Fibroblast of mammary gland (primary cell): ENCODE measurements around the gene SMC3.

Experiments
- DNase-seq: peaks from one replicate; pipeline ENCODE4 v3.0.0-alpha.2; 2010; ENCODE audit warnings: low read depth
- H3K4me3 ChIP-seq: 2 replicates; pipeline ENCODE4 v1.5.1; 2011; ENCODE audit warnings: low read depth, mild to moderate bottlenecking, low read length, moderate library complexity; ENCODE audit not compliant: control insufficient read depth
- TF ChIP-seq, protein P1 (sequence below): conservative IDR thresholded peaks from 2 replicates; pipeline ENCODE4 v1.5.1; 2011; ENCODE audit warnings: low read depth, low read length, inconsistent platforms; ENCODE audit not compliant: control insufficient read depth, insufficient read depth

Gene SMC3

DNA sequence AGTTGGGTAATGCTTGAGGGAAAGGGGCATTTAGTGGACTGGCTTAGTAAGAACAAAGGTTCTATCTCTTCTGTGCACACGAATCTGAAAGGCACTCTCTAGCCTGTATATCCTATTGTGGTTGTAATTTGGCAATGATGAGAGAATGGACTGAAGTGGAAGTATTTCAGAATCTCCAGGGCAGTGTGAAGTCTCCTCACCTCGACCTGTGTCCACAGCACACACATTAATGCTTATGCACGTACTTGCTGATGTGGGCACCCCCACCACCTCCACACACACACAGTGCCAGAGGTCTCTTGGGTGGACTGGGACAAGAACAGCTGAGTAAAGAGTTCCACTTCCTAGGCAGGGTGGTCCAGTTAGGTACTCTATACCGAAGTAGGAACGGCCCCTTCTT is 6.9 kb downstream of the SMC3 start:
- TF ChIP-seq, protein P1, sequence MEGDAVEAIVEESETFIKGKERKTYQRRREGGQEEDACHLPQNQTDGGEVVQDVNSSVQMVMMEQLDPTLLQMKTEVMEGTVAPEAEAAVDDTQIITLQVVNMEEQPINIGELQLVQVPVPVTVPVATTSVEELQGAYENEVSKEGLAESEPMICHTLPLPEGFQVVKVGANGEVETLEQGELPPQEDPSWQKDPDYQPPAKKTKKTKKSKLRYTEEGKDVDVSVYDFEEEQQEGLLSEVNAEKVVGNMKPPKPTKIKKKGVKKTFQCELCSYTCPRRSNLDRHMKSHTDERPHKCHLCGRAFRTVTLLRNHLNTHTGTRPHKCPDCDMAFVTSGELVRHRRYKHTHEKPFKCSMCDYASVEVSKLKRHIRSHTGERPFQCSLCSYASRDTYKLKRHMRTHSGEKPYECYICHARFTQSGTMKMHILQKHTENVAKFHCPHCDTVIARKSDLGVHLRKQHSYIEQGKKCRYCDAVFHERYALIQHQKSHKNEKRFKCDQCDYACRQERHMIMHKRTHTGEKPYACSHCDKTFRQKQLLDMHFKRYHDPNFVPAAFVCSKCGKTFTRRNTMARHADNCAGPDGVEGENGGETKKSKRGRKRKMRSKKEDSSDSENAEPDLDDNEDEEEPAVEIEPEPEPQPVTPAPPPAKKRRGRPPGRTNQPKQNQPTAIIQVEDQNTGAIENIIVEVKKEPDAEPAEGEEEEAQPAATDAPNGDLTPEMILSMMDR, result no peak
- no peak overlapping the region for H3K4me3 ChIP-seq
- DNase-seq, result no peak

DNA sequence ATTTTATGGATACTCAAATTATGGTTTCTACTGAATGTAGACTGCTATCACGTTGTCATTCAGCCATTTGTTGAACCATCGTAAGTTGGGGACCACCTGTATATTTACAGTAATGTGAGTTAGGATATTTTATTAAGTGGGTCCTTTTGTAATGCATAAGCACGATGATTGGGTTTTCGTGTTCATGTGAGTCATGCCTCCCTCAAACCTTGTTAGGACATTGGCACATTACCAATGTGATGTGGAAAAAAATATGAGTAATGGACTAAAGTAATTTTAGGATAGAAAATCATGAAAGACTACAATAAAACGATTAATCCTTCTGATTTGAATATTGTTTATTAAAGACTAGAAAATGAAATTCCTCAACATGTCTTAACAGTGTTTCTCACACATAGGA is 8.7 kb downstream of the SMC3 start:
- DNase-seq, result peak; percentile 90
- TF ChIP-seq, protein P1, result no peak
- no peak overlapping the region for H3K4me3 ChIP-seq

DNA sequence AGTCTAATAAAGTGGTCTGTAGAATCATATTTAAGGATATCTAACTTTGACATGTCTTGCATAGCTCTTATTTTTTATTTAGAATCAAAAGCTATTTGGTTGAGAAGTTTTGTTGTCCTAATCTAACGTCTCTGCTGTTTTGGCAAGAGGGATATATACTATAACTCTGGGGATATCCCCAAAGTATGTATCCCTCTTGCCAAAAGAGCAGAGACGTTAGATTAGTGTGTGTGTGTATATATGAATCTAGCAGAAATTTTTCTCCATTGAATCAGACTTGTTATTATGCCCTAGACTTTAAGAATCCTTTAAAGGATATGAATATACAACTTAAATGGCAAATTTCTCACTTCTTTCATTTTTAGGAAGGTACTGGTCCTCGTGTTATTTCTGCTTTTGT is 9.6 kb downstream of the SMC3 start:
- H3K4me3 ChIP-seq, result no peak overlapping the region
- DNase-seq, result no peak
- TF ChIP-seq, protein P1, result no peak

DNA sequence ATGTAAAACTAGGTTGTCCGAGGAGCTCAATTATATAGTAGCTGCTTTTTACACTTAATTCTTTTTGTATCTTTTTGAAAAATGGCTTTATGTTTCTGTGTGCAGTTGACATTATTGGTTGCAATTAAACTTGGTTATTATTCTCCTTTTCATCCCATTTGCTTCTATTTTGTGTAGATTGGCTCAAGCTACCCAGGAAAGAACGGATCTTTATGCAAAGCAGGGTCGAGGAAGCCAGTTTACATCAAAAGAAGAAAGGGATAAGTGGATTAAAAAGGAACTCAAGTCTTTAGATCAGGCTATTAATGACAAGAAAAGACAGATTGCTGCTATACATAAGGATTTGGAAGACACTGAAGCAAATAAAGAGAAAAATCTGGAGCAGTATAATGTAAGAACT is 16.5 kb downstream of the SMC3 start:
- no peak overlapping the region for H3K4me3 ChIP-seq
- TF ChIP-seq, protein P1, result no peak
- no peak for DNase-seq

DNA sequence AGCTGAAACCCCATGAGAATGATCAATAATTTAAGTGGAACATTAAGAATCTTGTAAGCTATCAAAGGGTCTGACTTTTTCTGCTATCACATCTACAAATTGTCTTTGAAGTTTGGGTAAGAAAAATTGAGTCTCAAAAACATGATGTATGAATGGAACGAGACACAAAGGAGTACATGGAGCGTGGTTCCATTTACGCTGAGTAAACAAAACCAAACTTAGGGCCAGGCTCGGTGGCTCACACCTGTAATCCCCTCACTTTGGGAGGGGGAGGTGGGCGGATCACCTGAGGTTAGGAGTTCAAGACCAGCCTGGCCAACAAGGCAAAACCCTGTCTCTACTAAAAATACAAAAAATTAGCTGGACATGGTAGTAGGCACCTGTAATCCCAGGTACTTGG is 24.3 kb downstream of the SMC3 start:
- no peak for DNase-seq
- no peak overlapping the region for H3K4me3 ChIP-seq
- TF ChIP-seq, protein P1, result no peak

DNA sequence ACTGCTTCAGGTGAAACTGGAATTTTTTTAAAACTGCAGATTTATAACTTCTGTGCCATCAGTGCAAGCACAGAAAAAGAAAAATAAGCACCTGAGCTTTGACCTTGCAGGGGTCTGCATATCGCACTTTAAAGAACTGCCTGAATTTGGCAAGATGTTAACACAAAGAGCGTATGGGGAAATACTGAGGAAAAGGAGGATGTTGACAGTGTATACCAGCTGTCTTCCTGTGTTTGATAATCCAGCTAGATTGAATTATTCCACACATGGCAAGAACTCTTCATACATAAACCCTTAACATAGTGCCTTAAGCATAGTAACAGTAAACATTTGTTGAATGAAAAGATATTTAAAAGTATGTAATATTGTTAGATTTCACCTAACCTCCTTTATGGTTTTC is 30.0 kb downstream of the SMC3 start:
- TF ChIP-seq, protein P1, result no peak

DNA sequence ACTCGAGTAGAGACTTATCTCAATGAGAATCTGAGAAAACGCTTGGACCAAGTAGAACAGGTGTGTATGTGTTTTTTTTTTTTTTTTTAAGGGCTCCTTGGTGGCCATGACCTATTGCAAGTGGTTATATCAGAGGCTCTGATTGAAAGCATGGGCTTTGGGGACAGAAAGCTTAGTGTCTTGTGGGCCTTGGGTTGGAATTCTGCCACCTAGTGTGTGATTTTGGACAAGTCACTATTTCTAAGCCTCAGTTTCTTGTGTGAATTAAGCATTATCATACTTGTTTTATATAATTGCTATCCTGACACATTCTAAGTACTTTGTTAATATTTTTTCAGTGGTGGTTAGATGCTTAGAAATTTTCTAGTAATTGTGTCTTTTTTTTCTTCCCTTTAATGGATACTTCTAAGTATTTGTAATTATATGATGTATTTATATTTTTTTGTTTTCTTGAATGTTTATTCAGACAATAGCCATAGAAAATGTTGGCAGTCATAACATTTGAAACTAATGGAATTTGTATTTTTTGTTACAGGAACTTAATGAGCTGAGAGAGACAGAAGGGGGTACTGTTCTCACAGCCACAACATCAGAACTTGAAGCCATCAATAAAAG is 33.1 kb downstream of the SMC3 start:
- peak; percentile 71 for DNase-seq
- H3K4me3 ChIP-seq, result no peak overlapping the region
- TF ChIP-seq, protein P1, result peak; percentile 58

More for the DNA sequence above, 30.0 kb downstream of the SMC3 start:
- H3K4me3 ChIP-seq, result no peak overlapping the region
- no peak for DNase-seq
